Measurements from ENCODE around the gene GRAP2. TPM values are rescaled to one million over a fixed set of nuclear protein-coding genes. Genes with fewer than 3 reads are reported as not detected.
A peak's percentile ranks its signal among the peaks of the same experiment; 100 is the strongest.

Gene GRAP2
- total RNA-seq, 4 donors from 2014 or later, result 3.8 to 10.5 (median 4.3) TPM

DNA sequence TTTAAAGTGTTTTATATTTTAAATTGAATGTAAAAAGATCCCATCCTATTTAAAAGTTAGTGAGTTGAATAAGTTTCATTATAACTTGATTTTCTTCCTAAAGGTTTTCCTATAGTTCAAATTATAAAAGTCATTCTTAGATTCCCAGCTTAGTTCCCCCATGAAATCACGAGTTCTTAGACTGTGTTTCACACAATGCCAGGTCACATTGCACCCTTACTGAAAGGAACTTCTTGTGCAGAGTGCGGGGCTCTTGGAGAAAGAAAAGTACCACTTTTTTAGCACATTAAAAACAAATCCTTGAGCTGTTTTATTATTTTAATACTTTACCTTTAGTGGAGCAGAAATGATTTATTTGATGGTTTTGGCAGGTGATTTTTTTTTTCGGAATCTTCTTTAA is 15.6 kb downstream of the GRAP2 start:
- TF ChIP-seq EP300 (IDR thresholded peaks at IDR 0.05) (no peak), POLR2A (IDR thresholded peaks at IDR 0.05) (no peak)
- TF ChIP-seq, protein P1, sequence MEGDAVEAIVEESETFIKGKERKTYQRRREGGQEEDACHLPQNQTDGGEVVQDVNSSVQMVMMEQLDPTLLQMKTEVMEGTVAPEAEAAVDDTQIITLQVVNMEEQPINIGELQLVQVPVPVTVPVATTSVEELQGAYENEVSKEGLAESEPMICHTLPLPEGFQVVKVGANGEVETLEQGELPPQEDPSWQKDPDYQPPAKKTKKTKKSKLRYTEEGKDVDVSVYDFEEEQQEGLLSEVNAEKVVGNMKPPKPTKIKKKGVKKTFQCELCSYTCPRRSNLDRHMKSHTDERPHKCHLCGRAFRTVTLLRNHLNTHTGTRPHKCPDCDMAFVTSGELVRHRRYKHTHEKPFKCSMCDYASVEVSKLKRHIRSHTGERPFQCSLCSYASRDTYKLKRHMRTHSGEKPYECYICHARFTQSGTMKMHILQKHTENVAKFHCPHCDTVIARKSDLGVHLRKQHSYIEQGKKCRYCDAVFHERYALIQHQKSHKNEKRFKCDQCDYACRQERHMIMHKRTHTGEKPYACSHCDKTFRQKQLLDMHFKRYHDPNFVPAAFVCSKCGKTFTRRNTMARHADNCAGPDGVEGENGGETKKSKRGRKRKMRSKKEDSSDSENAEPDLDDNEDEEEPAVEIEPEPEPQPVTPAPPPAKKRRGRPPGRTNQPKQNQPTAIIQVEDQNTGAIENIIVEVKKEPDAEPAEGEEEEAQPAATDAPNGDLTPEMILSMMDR (IDR thresholded peaks at IDR 0.05), result no peak
- no peaks in the 10 kb centered on the region for H3K27me3 ChIP-seq
- H3K4me3 ChIP-seq, result no peak overlapping the region
- peaks cover 0 to 31% (median 9%) of the 10 kb centered on the region in 4 donors for H3K4me1 ChIP-seq
- 68 to 72% methylated on average over 3 of the region's 3 CpGs for WGBS, 2 donors
- no peak for DNase-seq (ENCODE audit: low spot score in 2 of 2)
- H3K9me3 ChIP-seq, result no peaks in the 10 kb centered on the region
- no peaks in the 10 kb centered on the region for H3K36me3 ChIP-seq
- peak overlapping the region in 1 of 4 donors; percentile 17 for H3K27ac ChIP-seq

DNA sequence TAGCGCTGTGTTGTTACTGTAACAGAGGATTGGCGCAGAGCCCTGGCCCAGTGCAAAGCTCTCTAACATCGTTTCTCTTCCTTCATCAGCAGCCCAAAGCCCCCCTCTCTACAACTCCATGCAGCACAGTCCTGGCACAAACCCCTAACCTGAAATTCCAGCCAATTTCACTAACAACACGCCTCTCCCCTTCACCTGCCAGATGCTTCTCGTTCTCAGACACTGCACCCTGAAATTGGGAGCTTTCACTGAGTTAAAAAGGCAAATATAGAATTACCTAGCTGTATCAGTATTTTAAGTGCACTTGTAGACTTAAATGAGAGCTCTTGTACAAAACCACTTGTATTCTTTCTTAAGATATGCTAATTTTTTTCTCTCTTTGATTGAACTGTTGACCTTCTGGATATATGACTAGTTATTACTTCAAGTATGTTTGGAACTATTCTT is 16.3 kb downstream of the GRAP2 start:
- DNase-seq (ENCODE audit: low spot score in 2 of 2), result no peak
- H3K4me1 ChIP-seq, result peaks cover 0 to 31% (median 9%) of the 10 kb centered on the region in 4 donors
- H3K9me3 ChIP-seq, result no peaks in the 10 kb centered on the region
- 61 to 65% methylated on average over 5 of the region's 5 CpGs for WGBS, 2 donors
- H3K27me3 ChIP-seq, result no peaks in the 10 kb centered on the region
- TF ChIP-seq POLR2A (IDR thresholded peaks at IDR 0.05) (no peak), EP300 (IDR thresholded peaks at IDR 0.05) (no peak)
- TF ChIP-seq, protein P1 (IDR thresholded peaks at IDR 0.05), result no peak
- no peak overlapping the region for H3K4me3 ChIP-seq
- no peaks in the 10 kb centered on the region for H3K36me3 ChIP-seq
- H3K27ac ChIP-seq, result peak overlapping the region in 1 of 4 donors; percentile 42

DNA sequence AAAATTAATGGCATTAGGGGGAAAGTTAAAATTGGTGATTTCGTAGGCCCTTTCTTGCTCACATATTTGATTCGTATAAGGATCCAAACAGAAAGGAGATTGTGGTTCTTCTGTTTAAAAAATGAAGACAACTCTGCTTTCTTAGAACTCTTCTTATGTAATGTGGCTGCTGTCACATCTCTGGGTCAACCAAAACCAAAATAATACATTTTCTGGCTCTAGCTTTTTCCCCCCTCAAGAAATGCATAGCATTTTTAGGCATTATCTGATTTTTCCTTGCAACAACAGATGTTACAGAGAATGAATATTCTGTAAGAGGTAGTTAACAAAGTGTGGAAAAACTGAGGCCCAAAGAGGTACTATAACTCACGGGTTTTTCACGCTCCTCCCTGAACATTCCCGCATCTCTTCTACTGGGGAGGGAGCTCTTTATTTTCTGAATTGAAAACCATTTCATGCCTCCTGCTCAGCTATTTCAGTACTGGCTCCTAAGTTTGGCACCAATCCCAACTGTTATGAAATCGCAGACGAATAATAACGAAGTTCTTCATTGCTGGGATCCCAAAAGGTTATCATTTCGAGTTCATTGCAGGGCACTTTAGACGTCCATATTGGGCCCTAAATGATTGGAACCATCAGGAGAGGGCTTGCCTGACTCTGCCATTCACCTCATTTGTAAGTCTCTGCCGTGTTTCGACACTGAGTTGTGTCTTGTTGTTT is 17.1 kb downstream of the GRAP2 start:
- peak in 1 of 2 donors; percentile 53 for DNase-seq (ENCODE audit: low spot score in 2 of 2)
- no peaks in the 10 kb centered on the region for H3K27me3 ChIP-seq
- peak overlapping the region in 1 of 4 donors; percentile 42 for H3K27ac ChIP-seq
- H3K36me3 ChIP-seq, result no peaks in the 10 kb centered on the region
- H3K4me1 ChIP-seq, result peaks cover 0 to 31% (median 9%) of the 10 kb centered on the region in 4 donors
- H3K9me3 ChIP-seq, result no peaks in the 10 kb centered on the region
- WGBS, 2 donors, result 34 to 36% methylated on average over 12 of the region's 12 CpGs
- H3K4me3 ChIP-seq, result no peak overlapping the region
- TF ChIP-seq, protein P1 (IDR thresholded peaks at IDR 0.05), result no peak
- TF ChIP-seq EP300 (IDR thresholded peaks at IDR 0.05), result no peak

DNA sequence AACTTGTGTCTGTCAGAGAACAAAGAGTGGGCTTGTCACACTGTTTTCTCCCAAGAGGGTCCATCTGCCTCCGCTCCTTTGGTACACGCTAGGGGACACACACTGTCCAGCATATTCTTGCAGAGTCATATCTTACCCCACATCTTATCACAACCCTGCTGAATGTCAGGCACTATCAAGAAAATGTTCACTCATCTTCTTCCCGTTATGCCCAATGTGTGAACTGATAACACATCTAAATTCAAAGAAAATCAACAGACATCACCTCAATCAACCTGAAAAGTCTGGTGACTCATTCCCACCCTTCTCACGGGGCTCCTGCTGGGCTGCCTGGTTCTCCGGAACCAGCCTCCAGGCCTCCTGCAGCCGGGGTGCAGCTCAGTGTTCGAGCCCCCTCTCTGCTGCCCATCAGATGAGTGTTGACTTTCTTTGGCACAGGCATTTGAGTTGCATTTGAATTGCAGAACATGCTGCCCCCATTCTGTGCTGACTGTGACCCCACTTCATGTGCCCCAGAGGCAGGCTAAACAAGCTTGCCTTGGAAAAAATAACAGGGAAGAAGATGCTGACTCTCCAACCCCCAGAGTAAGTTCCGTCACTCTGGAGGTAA is 19.4 kb downstream of the GRAP2 start:
- Histone ChIP-seq H3K4me1 (peaks cover 0 to 26% (median 9%) of the 10 kb centered on the region in 4 donors), H3K9me3 (no peaks in the 10 kb centered on the region), H3K27me3 (peaks cover 0 to 3% of the 10 kb centered on the region in 2 donors), H3K36me3 (no peaks in the 10 kb centered on the region), H3K4me3 (no peak overlapping the region), H3K27ac (no peak overlapping the region)
- TF ChIP-seq POLR2A (IDR thresholded peaks at IDR 0.05), result no peak
- no peak for TF ChIP-seq EP300 (IDR thresholded peaks at IDR 0.05)
- TF ChIP-seq, protein P1 (IDR thresholded peaks at IDR 0.05), result no peak
- 88 to 92% methylated on average over 8 of the region's 8 CpGs for WGBS, 2 donors
- DNase-seq (ENCODE audit: low spot score in 2 of 2), result no peak

DNA sequence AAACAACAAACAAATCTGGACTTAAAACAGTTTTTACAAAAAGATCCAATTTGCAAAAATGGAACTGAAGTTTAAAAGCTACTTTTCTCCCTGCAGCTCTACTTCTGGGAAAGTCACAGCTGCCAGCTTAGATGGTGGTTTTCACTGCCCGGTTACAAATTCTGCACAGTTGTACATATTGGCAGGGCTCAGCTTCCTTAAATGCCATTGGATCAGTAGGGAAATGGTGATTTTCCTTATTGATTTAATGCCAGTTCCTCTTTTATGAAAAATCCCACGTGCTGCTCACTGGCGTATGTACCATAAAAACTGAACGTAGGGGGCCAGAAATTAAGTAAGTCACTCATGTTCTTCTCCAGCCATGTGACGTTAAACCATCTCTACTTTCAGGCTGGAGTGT is 22.8 kb downstream of the GRAP2 start:
- 41 to 65% methylated on average over 5 of the region's 5 CpGs for WGBS, 2 donors

More for the DNA sequence above, 22.8 kb downstream of the GRAP2 start:
- Histone ChIP-seq H3K4me3 (no peak overlapping the region), H3K27me3 (peaks cover 0 to 6% of the 10 kb centered on the region in 2 donors), H3K9me3 (no peaks in the 10 kb centered on the region), H3K27ac (no peak overlapping the region), H3K4me1 (peaks cover 0 to 4% (median 3%) of the 10 kb centered on the region in 4 donors), H3K36me3 (no peaks in the 10 kb centered on the region)
- no peak for DNase-seq (ENCODE audit: low spot score in 2 of 2)
- TF ChIP-seq EP300 (IDR thresholded peaks at IDR 0.05) (no peak), POLR2A (IDR thresholded peaks at IDR 0.05) (no peak)
- TF ChIP-seq, protein P1 (IDR thresholded peaks at IDR 0.05), result no peak
